Activated T-helper 2 cell treated with anti-CD3 and anti-CD28 coated beads, Interferon-gamma antibody, Interleukin-2, Interleukin-4, amounts not matched to agents 10 μg/mL and 5 μg/mL and 100 μg/mL, durations not matched to agents 14 hours and 24 hours and 36 hours (primary cell): ENCODE measurements around the gene EME2. TPM values are rescaled to one million over a fixed set of nuclear protein-coding genes. Genes with fewer than 3 reads are reported as not detected.

ENCODE experiments used
- DNase-seq: peaks from one replicate; pipeline ENCODE4 v3.0.0; 2021; ENCODE audit warnings: low spot score
- H3K27ac Mint-ChIP-seq: one replicate; pipeline ENCODE4 v1.8.0; 2021; ENCODE audit warnings: mixed read lengths
- H3K27me3 Mint-ChIP-seq: one replicate; pipeline ENCODE4 v1.8.0; 2021; ENCODE audit warnings: low read depth, mixed read lengths
- H3K36me3 Mint-ChIP-seq: one replicate; pipeline ENCODE4 v1.8.0; 2021; ENCODE audit warnings: low read depth, mixed read lengths
- H3K4me1 Mint-ChIP-seq: one replicate; pipeline ENCODE4 v1.8.0; 2021; ENCODE audit warnings: low read depth, mixed read lengths
- H3K4me3 Mint-ChIP-seq: one replicate; pipeline ENCODE4 v1.8.0; 2021; ENCODE audit warnings: low read depth, mild to moderate bottlenecking, moderate library complexity, mixed read lengths
- H3K9me3 Mint-ChIP-seq: one replicate; pipeline ENCODE4 v1.8.0; 2021; ENCODE audit warnings: mixed read lengths
- intact Hi-C: fragments of 100-400 bp; cut with micrococcal nuclease; formaldehyde crosslinking; loops from one replicate; pipeline ENCODE4 v1.15.1; 2023
- total RNA-seq: library from RNA; stranded (reverse); gene quantifications from 2 replicates; pipeline ENCODE4 v1.2.3, GENCODE V29; 2022

Gene EME2
- total RNA-seq, 1 donor from 2014 or later = 26.2 TPM

DNA sequence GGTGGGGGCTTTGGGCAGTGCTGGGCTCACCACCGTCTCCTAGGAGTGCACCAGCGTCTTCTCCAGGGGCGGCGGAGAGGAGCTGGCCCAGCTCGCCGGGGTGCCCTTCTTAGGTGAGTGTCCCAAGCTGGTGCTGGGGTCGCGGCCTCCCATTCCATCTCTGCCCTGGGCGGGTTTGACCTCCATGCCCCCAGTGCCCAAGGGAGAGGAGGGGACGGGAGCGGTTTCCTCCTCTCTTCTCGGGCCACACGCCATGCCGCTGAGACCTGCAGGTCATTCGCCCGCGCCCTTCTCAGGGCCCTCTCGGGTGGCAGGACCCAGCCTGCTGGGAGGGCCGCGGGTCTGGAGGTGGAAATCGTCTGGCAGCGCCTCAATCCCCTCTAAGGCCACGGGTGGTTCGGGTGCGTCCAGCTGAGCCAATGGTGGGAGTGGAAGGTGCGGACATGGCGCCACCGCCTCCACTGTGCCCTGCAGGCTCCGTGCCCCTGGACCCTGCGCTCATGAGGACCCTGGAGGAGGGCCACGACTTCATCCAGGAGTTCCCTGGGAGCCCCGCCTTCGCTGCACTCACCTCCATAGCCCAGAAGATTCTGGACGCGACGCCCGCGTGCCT lies 15.6 kb downstream of the EME2 start:
- no peaks in the 10 kb centered on the region for H3K9me3 Mint-ChIP-seq
- H3K27ac Mint-ChIP-seq = no peak overlapping the region
- intact Hi-C loops = no loop called here
- H3K4me1 Mint-ChIP-seq = peaks cover 2% of the 10 kb centered on the region
- H3K27me3 Mint-ChIP-seq = no peaks in the 10 kb centered on the region
- no peak for DNase-seq
- no peak overlapping the region for H3K4me3 Mint-ChIP-seq
- H3K36me3 Mint-ChIP-seq = peaks cover 15% of the 10 kb centered on the region

GRCh38 chr16:1788708-1789100 lies 16.1 kb downstream of the EME2 start:
- peaks cover 12% of the 10 kb centered on the region for H3K36me3 Mint-ChIP-seq
- H3K27ac Mint-ChIP-seq = no peak overlapping the region
- H3K9me3 Mint-ChIP-seq = no peaks in the 10 kb centered on the region
- DNase-seq = no peak
- H3K4me3 Mint-ChIP-seq = no peak overlapping the region
- H3K4me1 Mint-ChIP-seq = no peaks in the 10 kb centered on the region
- no peaks in the 10 kb centered on the region for H3K27me3 Mint-ChIP-seq
- intact Hi-C loops = no loop called here

- H3K27me3 Mint-ChIP-seq = no peaks in the 10 kb centered on the region
- no peaks in the 10 kb centered on the region for H3K4me1 Mint-ChIP-seq
These were observed 17.0 kb downstream of the EME2 start for GRCh38 chr16:1789643-1790045.

DNA sequence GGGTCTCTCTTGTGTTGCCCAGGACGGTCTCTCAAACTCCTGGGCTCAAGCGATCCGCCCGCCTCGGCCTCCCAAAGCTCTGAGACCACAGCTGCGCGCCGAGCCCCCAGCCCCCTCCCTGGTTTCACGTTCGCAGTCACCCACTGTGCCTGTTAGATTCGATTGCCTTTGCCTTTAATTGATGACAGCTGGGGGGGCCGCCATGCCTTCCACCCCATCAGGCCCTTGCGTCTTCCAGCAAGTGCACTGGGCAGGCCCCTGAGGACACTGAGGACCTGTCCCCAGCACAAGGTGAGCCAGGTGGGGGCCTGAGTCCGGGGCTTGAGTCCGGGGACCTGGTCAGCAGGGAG lies 17.6 kb downstream of the EME2 start:
- Mint-ChIP-seq H3K9me3 (no peaks in the 10 kb centered on the region), H3K4me1 (no peaks in the 10 kb centered on the region), H3K4me3 (no peak overlapping the region), H3K27ac (no peak overlapping the region), H3K27me3 (no peaks in the 10 kb centered on the region), H3K36me3 (peaks cover 10% of the 10 kb centered on the region)
- DNase-seq = no peak
- intact Hi-C loops = no loop called here

More at GRCh38 chr16:1789643-1790045, 17.0 kb downstream of the EME2 start:
- Mint-ChIP-seq H3K9me3 (no peaks in the 10 kb centered on the region), H3K27ac (no peak overlapping the region), H3K4me3 (no peak overlapping the region), H3K36me3 (peaks cover 12% of the 10 kb centered on the region)
- intact Hi-C loops = no loop called here
- DNase-seq = no peak

- H3K27me3 Mint-ChIP-seq = no peaks in the 10 kb centered on the region
- H3K27ac Mint-ChIP-seq = no peak overlapping the region
- DNase-seq = no peak
- peaks cover 5% of the 10 kb centered on the region for H3K36me3 Mint-ChIP-seq
- no peaks in the 10 kb centered on the region for H3K9me3 Mint-ChIP-seq
- H3K4me3 Mint-ChIP-seq = no peak overlapping the region
- intact Hi-C loops = no loop called here
- H3K4me1 Mint-ChIP-seq = no peaks in the 10 kb centered on the region
These were observed 18.1 kb downstream of the EME2 start for GRCh38 chr16:1790611-1791255.

- no peak for DNase-seq
- H3K27me3 Mint-ChIP-seq = no peaks in the 10 kb centered on the region
- H3K9me3 Mint-ChIP-seq = no peaks in the 10 kb centered on the region
- H3K4me1 Mint-ChIP-seq = no peaks in the 10 kb centered on the region
- intact Hi-C loops = no loop called here
- peaks cover 5% of the 10 kb centered on the region for H3K36me3 Mint-ChIP-seq
- H3K27ac Mint-ChIP-seq = no peak overlapping the region
- no peak overlapping the region for H3K4me3 Mint-ChIP-seq
These were observed 18.8 kb downstream of the EME2 start for GRCh38 chr16:1791256-1791942.

DNA sequence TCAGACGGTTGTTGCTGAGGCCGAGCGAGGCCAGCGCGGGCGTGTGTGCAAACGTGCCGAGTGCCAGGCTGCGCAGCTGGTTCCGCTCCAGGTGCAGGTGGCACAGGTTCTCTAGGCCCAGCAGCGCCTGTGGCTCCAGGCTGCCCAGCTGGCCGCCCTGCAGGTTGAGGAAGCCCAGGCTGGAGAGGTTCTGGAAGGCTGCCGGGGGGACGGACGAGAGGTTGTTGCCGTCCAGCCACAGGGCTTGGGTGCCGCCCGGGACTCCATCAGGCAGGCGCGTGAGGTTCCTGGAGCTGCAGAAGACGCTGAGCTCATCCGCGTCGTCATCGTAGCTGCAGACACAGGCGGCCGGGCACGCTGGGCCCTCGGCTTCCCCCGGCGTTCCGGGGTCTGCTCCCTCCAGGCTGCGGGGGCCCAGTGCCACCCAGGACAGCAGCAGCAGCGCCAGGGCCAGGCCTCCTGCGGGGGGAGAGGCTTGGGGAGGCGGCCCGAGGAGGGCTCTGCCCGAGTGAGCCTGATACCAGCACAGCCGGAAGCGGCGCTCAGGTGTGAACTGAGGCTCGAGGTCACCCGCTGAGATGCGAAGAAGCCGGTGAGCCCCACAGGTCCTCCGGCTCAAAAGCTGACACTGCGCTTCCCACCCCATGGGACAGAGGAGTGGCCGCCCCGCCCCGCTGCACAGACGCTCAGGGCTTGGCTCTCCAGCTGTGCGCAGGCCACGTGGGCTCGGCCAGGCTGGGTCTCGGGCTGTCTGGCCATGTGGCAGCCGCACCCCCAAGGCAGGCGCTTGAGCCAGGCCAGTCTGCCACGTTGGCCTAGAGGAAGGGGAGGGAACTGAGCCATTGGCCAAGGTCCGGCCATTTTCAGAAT lies 19.6 kb downstream of the EME2 start:
- Mint-ChIP-seq H3K4me3 (no peak overlapping the region), H3K9me3 (peaks cover 1% of the 10 kb centered on the region), H3K4me1 (no peaks in the 10 kb centered on the region), H3K36me3 (peaks cover 7% of the 10 kb centered on the region), H3K27me3 (no peaks in the 10 kb centered on the region), H3K27ac (no peak overlapping the region)
- intact Hi-C loops = no loop called here
- DNase-seq = no peak

DNA sequence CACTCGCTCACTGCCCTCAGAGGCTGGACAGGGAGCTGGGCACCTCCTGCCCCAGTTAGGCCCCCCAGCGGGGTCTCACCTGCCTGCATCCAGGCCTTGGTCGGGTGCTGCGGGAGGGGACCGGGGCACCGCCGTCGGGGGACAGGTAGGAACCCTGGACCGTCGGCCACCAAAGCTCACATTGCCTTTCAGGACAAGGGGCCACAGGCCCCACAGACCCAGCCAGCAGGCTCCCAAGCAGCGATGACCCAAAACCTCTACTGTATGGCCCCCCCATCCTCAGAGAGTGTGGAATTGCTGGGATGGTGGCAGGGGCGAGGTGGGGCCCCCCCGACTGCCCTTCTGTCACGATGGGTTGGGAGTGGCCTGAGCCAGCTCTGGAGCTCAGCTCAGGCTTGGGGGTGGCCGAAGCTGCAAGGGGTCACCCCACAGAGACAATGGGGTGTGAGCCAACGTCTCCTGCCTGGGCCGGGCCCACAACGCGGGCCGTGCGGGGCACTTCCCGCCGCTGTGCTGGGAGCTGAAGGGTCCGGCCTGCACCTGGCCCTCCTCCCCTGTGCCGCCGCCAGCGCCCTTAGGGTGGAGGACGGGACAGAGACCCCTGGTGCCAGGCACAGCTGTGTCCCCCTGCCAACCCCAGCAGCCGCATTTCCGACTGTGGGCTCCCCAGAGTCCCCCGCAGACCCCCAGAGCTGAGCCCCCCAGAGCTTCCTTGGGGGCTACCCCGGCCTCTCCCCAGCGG lies 20.4 kb downstream of the EME2 start:
- H3K4me1 Mint-ChIP-seq = no peaks in the 10 kb centered on the region
- no peak overlapping the region for H3K27ac Mint-ChIP-seq
- H3K36me3 Mint-ChIP-seq = peaks cover 8% of the 10 kb centered on the region
- DNase-seq = no peak
- no peaks in the 10 kb centered on the region for H3K27me3 Mint-ChIP-seq
- peaks cover 3% of the 10 kb centered on the region for H3K9me3 Mint-ChIP-seq
- intact Hi-C loops = no loop called here
- H3K4me3 Mint-ChIP-seq = no peak overlapping the region

- H3K9me3 Mint-ChIP-seq = peaks cover 3% of the 10 kb centered on the region
- no peak within 1 kb of the TSS for H3K4me3 Mint-ChIP-seq
- intact Hi-C loops = no loop called here
- H3K27me3 Mint-ChIP-seq = no peaks in the 10 kb centered on the region
- H3K4me1 Mint-ChIP-seq = no peaks in the 10 kb centered on the region
- H3K36me3 Mint-ChIP-seq = peaks cover 8% of the 10 kb centered on the region
- DNase-seq = no peak
- H3K27ac Mint-ChIP-seq = no peak within 1 kb of the TSS
These were observed 21.1 kb downstream of the EME2 start, which contains the start of gene IGFALS for GRCh38 chr16:1793578-1794220. Gene IGFALS, minus strand, starts transcription at chr16:1793705. Its CDS starts 53 bp downstream, at chr16:1793652.

DNA sequence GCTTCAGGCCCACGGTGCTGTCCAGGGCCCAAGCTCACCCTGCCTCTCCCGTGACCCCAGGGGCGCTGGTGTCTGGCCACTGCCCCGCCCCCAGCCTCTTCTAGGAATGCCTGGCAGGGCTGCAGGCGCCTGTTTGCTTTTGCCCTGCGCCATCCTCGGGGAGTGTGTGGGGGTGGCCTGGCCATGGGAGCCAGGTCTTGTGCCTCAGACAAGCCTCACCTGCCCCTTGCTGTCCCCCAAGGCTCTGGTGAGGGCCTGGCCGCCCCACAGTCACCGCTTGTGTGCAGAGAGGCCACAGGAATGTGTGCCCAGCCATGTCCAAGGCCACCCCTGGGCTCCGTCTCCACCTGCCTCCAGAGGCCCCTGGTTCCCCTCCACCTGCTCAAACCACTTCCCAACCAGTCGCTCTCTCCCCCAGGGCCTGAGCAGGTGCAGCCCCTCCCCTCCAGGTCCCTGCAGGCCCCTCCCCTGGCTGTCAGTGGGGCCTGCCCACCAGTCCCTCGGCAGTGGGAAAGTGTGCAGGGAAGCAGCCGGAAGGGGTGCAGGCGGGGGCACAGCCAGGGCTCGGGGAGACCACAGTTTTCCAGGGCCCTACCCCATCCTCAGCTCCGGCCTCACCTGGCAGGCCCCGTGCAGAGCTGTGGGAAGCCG lies 21.7 kb downstream of the EME2 start:
- H3K27ac Mint-ChIP-seq = no peak overlapping the region
- H3K9me3 Mint-ChIP-seq = peaks cover 8% of the 10 kb centered on the region
- H3K4me3 Mint-ChIP-seq = no peak overlapping the region
- intact Hi-C loops = no loop called here
- no peaks in the 10 kb centered on the region for H3K4me1 Mint-ChIP-seq
- H3K27me3 Mint-ChIP-seq = no peaks in the 10 kb centered on the region
- no peak for DNase-seq
- peaks cover 3% of the 10 kb centered on the region for H3K36me3 Mint-ChIP-seq

DNA sequence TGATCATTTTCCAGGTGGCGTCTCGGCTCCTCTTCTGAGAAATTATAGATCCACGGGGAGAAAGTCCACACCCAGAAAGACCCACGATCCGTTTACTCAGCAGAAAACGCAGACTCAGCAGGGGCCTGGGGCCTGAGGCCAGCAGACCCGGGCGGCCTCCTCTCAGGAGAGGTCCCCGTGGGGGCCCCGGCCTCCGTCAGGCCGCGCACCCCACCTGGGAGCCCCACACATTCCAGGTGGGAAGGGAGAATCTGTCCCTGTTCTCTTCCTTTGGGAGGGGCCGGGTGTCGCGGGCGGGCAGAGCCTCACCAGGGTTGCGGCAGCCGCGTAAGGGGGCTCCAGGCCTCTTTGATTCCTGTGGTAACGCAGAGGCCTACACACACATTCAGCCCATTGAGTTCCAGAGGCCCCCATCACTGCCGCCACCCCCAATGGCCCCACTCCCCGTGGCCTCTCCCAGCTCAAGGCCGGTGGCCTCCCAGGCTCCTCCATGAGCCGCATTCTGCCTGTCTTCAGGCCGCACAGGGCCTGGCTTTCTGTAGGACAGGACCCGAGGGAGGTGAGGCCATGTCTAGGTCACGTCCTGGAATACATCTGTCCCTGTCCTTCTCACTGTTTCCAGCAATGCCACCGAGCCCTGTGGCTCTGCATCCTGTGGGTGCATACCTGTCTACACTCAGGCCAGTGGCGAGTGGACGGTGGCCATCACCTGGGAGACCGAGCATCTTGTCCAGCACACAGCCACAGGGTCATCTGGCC lies 22.5 kb downstream of the EME2 start:
- Mint-ChIP-seq H3K4me1 (no peaks in the 10 kb centered on the region), H3K4me3 (no peak overlapping the region), H3K36me3 (peaks cover 3% of the 10 kb centered on the region), H3K9me3 (peaks cover 15% of the 10 kb centered on the region), H3K27me3 (no peaks in the 10 kb centered on the region), H3K27ac (no peak overlapping the region)
- intact Hi-C loops = no loop called here
- no peak for DNase-seq
